ENCODE measurements around the gene PPP1CA.

PPP1CA gene

DNA sequence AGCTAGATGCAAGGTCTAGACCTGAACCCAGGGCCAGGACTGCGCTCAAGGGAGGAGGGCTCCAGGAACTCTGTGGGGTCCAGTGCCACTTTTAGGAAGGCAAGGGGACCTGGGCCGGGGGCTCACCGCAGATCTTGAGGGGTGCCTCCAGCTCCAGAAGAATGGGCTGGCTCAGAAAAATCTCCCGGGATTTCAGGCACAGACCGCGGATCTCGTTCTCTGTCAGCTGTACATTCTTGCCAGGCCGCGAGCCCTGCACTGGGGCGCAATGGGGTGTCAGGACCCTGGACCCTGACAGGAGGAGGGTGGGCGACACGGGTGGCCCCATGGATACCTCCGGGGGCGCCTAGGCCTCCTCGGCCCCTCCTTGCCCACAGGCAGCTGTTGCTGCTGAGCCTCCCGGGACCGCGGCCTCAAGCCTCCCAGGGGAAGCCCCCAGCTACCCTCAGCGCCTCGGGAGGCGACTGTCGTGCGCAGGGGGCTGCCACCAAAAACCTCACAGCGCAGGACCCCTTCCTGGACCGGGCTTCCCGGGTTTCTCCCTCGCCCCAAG, 640 bp downstream of the PPP1CA start:
- DNase-seq, result no peak

DNA sequence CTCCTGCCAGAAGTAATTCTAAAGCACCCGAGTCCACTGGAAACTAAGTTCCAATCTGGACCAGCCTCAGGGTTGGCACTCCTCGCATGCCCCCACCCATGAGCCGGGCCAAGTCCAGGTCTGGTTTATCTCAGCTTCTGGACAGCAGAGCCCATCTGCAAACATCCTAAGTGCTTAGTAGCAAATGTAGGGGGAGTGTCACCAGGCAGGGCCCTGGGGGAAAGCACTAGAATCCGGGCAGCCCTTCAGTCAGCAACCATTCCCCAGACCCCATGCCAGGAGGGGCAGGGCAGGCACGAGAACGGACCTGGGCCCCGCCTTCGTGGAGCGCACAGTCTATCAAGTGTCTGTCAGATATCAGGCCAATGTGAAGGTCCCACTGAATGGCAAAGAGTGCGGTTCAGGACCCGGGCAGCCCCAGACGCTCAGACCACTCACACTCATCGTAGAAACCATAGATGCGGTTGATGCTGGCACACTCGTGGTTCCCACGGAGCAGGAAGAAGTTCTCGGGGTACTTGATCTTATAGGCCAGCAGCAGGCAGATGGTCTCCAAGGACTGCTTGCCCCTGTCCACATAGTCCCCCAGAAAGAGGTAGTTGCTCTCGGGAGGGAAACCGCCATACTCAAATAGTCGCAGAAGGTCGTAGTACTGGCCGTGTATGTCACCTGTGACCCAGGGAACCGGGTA, 1.3 kb downstream of the PPP1CA start:
- no peak for DNase-seq

DNA sequence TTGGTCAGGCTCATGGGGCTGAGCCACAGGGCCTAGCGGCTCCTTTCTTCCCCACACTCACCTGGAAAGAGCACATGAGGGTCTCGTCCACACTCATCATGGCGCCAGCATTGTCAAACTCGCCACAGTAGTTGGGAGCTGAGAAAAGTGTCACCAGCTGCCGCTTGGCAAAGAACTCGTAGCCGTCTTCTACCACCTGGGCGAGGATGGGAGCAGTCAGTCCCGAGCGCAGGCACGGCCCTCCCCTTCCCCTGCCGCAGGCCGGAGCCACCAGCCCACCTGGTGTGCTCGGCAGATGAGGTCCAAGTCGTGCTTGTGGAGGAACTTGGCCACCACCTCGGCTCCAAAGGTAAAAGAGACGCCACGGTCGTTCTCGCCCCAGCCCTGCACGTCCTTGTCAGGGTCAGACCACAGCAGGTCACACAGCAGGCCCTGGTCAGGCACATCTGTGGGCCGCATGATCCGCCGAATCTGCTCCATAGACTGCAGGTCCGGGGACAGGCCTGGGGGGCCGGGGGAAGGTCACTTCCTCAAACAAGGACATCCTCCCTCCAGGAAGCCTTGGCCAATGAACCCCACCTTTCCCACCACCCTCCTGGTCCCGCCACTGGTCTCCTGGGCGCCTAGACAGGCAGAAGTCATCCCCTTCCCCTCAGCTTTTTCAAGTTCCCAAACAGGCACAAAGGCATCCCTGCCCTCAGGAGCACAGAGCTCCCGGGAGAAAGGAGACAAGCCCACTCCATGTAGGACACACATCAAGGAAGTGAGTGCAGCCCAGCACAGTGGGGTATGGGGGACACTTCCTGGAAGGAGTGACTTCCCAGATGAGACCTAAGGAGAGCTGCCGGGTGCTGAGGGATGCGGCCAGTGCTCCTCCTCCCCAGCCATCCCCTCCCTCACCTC, 2.7 kb downstream of the PPP1CA start:
- DNase-seq, result no peak

DNA sequence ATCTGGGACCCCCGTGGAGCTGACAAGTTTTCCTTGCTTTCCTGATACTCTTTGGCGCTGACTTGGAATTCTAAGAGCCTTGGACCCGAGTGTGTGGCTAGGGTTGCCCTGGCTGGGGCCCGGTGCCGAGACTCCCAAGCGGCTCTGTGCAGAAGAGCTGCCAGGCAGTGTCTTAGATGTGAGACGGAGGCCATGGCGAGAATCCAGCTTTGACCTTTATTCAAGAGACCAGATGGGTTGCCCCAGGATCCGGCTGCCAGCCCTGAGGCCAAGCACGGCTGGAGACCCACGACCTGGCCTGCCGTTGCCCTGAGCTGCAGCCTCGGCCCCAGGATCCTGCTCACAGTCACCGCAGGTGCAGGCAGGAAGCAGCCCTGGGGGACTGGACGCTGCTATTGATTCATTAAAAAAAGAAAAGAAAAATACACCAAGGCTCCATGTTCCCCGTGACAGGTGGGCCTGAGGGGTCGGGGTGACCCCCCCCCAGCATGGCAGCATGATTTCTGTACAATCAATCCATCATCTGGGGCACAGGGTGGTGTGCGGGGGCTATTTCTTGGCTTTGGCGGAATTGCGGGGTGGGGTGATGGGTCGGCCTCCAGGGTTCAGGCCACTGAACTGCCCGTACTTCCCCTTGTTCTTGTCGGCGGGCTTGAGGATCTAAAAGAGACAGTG, 3.5 kb downstream of the PPP1CA start:
- DNase-seq, result no peak

DNA sequence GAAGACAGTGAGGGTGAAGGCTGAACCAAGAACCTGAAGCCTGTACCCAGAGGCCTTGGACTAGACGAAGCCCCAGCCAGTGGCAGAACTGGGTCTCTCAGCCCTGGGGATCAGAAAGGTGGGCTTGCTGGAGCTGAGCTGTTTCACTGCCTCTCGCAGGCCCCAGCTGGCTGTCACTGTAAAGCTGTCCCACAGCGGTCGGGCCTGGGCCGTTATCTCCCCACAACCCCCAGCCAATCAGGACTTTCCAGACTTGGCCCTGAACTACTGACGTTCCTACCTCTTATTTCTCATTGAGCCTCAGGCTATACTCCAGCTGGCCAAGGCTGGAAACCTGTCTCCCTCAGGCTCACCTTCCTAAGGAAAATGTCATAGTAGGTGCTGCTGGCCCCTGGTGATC, 4.1 kb downstream of the PPP1CA start:
- no peak for DNase-seq

DNA sequence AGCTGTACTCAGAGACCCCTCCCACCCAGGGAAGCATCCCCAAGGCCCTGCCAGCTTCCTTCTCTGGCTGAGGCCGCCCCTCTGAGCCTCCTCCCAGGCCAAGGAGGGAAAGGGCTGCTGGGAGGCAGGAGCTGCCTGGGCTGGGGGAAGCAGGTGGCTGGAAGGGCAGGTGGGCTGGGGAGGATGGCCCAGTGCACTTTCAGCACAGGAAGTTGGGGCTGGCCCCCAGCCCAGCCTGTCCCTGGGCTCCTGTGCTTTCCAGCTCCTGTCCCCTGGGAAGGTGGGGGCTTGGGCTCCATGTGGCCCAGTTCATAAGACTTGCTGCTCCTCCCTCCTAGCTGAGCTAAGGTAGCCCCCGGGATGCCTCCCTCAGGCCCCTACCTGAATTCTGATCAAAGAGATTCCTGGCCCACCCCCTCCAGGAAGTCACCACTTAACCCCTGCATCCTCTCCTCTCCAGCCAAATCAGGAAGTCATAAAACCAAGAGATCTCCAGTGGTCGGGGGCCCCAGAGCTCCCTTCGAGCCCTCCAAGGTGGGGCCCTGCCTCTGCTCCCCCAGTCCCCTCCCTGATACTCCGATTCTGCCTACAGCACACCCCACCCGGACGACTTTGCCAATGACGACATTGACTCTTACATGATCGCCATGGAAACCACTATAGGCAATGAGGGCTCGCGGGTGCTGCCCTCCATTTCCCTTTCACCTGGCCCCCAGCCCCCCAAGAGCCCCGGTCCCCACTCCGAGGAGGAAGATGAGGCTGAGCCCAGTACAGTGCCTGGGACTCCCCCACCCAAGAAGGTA, 4.9 kb downstream of the PPP1CA start:
- no peak for DNase-seq

DNA sequence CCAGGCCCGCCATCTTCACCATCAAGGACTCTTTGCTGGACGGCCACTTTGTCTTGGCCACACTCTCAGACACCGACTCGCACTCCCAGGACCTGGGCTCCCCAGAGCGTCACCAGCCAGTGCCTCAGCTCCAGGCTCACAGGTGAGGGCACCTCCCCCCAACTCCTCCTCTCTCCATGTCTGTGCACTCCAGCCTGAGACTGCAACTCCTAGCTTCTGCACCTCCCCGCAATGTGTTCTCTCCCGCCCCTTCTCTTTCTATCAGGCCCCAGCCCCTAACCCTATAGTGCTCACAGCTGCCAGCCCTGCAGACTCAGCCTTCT, 5.4 kb downstream of the PPP1CA start:
- no peak for DNase-seq

DNA sequence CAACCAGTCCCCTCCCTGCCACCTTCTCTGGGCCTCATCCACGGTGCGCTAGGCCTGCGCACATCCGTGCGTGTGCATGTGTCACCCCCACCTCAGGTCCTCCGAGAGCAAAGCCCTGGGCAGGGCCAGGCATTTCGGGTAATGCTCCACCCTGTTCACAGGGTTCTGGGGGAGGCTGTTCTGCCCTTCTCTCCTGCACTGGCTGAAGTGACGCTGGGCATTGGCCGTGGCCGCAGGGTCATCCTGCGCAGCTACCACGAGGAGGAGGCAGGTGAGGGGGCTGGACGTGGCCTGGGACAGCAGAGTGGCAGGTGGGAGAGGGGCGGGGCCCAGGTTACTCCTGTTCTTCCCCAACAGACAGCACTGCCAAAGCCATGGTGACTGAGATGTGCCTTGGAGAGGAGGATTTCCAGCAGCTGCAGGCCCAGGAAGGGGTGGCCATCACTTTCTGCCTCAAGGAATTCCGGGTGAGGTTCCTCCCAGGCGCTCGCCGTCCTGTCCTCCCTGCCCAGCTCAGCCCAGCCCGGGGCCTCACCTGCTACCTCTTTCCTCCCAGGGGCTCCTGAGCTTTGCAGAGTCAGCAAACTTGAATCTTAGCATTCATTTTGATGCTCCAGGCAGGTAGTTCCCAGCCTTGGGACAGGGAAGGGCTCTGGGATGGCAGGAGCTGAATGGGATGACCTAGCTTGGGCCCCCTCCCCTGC, 6.0 kb downstream of the PPP1CA start:
- DNase-seq, result no peak

DNA sequence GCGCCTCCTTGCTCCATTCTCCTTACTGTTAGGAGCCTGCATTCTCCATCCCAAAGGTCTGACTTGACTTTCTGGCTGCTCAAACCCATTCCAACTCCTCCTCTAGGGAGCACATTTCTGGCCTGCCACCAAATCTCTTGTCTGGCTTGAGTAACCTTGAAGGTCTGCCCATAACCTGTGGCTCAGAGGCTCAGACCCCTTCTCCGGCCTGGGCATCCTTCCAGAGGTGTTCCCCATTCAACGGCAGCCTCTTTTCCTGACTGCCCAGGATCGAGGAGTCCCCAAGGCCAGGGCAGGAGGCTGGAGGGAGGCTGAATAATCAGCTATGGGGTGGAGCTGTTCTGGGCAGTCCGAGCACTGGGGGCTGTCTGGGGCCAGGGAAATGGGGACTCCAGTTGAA, 7.7 kb downstream of the PPP1CA start:
- DNase-seq, result no peak

DNA sequence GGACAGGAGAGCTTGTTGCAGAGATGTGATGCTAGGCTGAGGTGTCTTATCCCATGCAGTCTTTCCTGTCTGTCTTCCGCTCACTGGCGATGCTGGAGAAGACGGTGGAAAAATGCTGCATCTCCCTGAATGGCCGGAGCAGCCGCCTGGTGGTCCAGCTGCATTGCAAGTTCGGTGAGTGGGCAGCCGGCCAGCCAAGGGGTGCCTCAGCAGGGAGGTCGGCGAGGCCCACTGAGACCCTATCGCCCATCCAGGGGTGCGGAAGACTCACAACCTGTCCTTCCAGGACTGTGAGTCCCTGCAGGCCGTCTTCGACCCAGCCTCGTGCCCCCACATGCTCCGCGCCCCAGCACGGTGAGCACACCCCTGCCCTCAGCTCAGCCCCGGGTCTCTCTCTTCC, 8.2 kb downstream of the PPP1CA start:
- DNase-seq, result no peak

DNA sequence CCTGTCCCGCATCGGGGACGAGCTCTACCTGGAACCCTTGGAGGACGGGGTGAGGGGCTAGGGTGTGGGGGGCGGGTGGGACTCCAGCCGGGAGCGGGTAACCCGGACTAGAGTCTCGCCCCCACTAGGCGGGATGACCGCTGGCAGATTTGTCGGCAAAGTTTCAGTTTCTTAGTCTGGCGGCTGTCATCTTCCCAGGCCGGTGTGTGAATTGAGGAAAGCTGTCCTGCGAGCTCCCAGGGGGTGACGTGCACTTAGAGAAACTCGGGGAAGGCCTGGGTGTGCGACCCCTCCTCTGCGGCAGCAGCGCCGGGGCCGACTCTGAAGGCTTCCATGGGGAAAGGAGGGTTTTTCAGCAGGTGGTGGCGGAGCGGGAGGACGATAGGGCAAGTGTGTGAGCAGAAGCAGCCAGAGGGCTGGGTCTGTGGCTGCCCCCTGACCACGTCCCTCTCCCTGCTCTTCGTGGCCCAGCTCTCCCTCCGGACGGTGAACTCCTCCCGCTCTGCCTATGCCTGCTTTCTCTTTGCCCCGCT, 9.4 kb downstream of the PPP1CA start:
- no peak for DNase-seq

DNA sequence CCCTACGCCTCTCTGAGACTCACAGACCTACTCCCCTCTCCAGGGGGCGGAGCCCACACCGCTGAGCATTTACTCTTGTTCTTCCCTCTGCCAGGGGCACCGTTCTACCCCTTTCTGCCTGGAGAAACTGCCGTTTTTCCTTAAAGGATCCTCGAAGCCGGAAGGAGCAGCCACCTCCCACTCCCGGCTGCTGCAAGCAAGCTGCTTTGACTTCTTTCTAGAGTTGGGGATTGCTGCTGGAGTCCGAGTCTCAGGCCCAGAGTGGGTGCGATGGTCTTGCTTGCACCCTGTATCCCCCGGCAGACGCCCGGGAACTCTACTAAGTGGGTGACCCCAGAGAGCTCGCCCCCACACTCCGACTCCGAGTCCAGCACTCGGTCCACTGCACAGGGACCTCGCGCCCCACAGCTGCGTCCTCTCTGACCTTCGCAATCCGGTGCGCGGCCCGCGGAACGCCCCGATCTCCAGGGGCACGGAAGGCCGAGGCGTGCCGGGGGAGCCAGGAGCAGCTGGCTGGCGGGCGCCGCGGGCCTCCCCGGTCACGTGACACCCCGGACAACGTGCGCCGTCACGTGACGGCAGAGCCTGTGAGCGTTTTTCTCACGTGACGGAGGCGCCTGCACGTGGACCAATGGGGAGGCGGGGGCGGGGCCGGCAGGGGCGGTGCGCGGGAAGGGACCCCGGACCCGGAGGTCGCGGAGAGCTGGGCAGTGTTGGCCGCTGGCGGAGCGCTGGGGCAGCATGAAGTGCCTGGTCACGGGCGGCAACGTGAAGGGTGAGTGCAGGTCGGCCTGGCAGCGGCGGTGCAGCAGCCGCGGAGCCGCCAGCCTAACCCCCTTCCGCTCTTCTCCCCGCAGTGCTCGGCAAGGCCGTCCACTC, 10.1 kb downstream of the PPP1CA start, which contains the start of gene RAD9A:
RAD9A (plus strand) TSS at position 683 of the 879 bp plus-strand sequence; CDS start at position 742, 59 bp downstream.
- peak; percentile 97 for DNase-seq

DNA sequence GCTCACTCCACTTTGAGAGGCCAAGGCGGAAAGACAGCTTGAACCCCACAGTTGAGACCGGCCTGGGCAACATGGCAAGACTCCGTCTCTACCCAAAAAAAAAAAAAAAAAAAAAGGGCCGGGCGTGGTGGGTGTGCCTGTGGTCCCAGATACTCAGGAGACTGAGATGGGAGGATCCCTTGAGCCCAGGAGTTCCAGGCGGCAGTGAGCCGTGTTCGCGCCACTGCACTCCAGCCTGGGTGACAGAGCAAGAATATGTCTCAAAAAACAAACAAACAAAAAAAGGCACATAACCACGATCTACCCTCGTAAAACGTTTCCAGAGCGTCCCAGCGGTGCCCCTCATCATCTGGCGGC, 10.7 kb downstream of the PPP1CA start:
- DNase-seq, result no peak

DNA sequence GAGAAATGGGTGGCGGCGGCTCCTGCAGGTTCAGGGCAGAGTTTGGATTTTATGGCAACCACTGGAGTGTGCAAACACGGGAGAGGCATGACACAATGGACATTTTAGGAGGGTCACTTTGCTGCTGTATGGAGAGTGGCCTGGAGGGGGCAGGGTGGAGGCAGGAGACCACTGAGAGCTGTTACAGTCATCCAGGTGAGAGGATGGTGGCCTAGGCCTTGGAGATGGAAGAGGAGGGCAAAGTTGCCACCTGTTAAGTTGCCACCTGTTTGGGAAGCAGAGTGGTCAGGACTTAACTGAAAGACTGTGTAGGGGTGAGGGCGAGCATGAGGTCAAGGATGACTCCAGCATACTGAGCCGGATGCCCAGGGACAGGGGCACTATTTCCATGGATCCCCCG, 12.2 kb downstream of the PPP1CA start:
- DNase-seq, result peak; percentile 83

DNA sequence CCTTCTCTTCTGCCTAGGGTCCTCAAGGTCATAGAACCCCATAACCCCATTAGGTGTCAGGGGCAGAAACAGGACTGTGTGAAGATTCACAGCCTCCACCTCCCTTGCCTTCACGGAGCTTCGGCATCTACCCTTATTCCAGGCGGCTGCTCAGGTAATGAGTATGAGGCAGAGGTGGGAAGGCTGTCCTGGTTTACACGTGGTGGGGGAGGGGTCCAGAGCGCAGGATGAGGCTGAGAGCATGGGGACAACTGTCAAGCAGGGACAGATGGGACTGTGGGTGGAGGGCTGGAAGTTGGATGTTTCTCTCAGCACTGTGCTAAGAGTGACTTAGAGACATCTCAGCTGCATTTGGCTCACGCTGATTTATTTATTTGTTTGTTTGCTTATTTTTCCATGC, 14.1 kb downstream of the PPP1CA start:
- no peak for DNase-seq

DNA sequence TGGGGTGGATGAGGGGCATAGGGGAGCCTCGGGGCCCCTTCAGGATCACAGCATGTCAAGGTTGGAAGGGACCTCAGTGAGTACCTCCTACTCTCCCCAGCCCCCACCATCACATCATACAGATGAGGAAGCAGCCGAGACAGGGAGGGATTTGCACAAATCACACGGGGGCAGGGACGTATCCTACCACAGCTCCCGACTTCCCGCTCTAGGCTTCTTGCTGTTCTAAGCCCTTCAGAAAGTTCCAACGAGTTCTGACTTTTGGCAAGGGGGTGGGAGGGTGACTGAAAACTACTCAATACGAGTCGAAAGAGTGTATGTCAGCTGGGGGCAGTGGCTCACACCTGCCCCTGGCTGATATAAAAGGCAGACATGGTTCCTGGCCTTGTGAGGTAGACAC, 14.6 kb downstream of the PPP1CA start:
- DNase-seq, result no peak

DNA sequence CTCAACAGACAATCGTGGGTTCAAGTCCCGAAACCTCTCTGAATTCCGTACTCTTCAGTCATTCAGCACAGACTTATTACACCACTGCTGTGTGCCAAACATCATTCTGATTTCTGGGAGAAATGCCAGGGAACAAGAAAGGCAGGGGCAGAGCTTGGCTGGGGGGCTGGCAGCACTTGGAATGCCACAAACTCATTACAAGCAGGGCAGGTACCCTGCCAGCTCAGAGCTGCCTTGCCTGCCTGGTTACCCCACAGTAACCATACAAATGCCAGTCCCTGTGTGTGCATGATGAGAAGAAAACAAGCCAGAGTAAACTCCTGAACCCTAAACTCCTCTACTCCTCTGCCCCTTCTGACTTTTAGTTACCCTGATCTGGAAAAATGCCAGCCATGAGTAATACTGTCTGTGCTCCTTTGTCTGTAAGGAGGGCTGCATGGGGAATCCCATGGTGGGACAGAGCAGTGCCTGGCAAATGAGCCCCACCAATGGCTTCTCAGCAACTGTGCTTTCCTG, 16.7 kb downstream of the PPP1CA start:
- no peak for DNase-seq

DNA sequence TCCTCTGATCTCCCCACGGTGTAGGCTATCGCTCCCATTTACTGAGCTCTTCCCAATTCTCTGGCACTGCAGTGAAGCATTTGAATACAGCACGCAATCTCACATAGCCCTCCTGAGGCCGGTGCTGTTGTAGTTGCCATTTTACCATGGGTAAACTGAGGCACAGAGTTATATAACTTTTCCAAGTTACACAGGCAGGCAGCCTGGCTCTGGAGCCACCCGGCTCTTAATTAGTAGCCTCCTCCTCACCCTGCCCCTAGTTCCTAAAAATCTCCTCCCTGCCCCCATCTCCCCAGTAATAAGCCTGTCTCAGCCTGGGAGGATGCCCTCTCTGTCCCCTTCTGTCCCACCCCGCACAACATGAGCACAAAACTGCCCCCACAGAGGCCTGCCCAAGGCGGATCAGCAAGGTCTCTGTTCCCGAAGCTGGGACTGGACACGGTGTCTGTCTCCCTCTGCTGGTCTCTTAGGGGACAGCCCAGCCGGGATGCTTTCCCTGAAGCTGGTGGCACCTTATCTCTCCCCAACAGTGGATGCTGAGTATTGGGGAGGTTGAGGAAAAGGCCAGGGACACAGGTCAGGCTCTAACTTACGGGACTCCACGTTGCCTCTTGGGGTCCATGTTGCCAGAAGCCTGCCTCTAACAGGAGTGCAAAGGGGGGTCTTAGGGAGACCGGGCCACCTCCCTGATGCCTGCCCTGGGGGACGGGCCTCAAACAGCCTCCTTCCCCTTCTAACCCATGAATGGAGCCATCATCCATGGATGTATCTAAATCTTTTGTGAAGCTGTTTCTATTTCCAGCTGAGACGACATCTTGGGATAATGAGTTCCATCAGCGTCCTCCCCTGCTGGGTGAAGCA, 19.2 kb downstream of the PPP1CA start:
- DNase-seq, result peak; percentile 93

DNA sequence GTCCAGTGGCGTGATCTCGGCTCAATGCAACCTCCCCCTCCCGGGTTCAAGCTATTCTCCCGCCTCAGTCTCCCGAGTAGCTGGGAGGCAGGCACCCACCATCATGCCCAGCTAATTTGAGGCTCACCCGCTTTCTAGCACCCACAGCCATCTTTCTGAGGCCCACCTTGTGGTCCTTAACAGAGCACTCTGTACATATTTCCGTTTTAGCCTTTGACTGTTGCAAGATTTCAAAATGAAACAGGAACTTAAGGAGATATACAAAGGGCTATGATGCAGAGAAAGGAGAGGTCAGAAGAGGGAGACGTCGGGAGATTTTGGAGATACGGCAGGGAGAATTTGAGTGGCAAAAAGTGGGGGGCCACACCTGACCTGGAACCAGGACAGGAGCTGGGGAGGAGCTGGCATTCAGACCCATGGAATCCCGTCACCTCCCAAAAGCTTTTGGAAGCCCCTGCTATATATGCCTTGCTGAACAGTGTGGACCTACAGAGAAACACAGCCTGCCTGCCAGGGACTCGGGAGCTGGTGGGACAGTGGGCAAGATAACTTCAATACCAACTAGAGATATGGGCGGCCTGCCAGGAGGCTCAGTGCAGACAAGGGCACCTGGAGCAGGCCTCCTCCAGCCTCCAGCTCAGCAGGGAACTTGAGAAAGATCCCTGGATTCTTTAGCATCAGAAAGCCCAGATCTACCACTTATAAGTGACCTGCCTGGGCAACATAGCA, 20.2 kb downstream of the PPP1CA start:
- no peak for DNase-seq

All from activated effector memory CD4-positive, alpha-beta T cell treated with anti-CD3 and anti-CD28 coated beads, Interleukin-2, amount 50 U/mL, for 16 hours (primary cell).